Peyer's patch (tissue), 4 donors: ENCODE results near the gene KCTD7.

Experiments used
- CTCF ChIP-seq, 6 experiments: fragments of 450-650 bp in 4 of 6; fragments of 200-600 bp in 2 of 6; sonication (generic) in 1 of 6; IDR thresholded peaks; one replicate each; pipeline ENCODE4 v1.5.1; 2017 to 2019; ENCODE audit warnings: antibody characterized with exemption in 6 of 6, mild to moderate bottlenecking in 3 of 6, moderate library complexity in 1 of 6
- POLR2A ChIP-seq, 2 donors: fragments of 450-650 bp; IDR thresholded peaks; one replicate each; pipeline ENCODE4 v1.5.1; 2017; ENCODE audit warnings: antibody characterized with exemption in 2 of 2, mild to moderate bottlenecking in 2 of 2, moderate library complexity in 2 of 2

- no peak for TF ChIP-seq POLR2A (IDR thresholded peaks at IDR 0.05)
- TF ChIP-seq CTCF (IDR thresholded peaks at IDR 0.05) = no peak
These were observed 37.8 kb downstream of the KCTD7 start for GRCh38 chr7:66666313-66666952.
